Hindlimb muscle (tissue), 1 donor: ENCODE data around the gene USP40. TPM values are rescaled to one million over a fixed set of nuclear protein-coding genes. Genes with fewer than 3 reads are reported as not detected.

Experiments used
- DNase-seq: peaks from one replicate; pipeline ENCODE4 v3.0.0-alpha.2; 2013
- polyA plus RNA-seq: library from polyadenylated mRNA; unstranded; fragments of 120-200 nt; gene quantifications from one replicate; pipeline ENCODE4 v1.2.1, GENCODE V29; 2013; ENCODE audit not compliant: insufficient read length

The USP40 gene
- polyA plus RNA-seq, 1 donor = 26.7 TPM

DNA sequence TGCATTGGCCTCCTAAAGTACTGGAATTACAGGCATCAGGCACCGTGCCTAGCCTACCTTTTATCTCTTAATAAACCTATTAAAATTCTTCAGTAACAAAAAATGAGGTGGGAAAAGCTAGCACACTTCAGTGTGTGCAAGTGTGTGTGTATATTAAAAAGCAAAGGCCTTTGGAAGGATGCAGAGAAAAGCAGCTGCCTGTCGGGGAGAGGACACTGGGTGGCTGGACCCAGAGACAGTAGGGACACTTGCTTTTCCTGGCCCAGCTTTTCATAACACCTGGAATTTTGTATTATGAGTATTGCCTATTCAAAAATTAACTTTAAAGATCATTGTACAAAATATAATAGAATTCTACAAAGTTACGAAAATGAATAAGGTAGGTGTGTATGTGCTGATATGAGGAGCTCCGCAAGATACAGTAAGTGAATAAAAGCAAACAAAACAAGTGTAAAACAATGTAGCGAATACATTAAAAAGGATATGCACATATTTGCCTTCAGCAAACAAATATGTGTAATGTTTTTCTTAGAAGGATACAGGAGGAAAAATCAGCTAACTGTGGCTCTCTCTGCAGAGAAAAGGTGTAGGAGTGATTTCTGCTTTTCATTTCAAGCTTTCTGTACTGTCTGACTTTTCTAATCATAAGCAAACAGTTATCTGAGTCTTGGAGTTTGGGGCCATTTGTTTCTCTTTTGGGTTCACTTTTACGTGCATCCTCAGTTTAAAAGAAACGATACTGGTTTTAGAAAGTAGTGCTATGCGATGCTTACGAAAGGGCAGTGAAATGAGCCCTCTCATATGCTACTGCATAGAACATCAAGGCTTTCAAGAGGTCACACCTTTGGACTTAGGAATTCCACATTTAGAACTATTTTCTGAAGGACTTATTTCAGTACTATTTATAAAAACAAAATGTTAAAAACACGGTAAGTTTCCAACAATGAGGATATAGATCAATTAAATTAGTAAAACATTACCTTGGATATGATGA lies 70.8 kb downstream of the USP40 start:
- no peak for DNase-seq

DNA sequence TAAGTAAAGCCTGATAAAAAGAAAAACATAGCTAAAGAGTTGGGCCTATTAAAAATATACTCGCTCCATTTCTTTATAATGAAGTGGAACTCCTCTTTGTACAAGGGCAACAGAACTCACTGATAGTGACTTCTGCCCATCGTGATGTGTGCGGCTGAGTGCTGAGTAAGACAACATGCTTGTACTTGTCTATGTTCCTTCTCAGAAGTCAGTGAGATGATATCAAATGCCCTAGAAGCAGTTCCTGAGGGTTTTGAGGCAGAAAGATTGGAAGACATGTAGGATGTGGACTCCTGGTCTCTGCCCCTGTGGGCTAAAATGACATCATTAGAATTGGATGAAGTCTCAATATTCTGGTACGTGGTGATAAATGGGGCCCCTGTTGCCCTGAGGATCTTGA lies 73.8 kb downstream of the USP40 start:
- no peak for DNase-seq

GRCh38 chr2:233492078-233492477 lies 74.5 kb downstream of the USP40 start:
- no peak for DNase-seq

DNA sequence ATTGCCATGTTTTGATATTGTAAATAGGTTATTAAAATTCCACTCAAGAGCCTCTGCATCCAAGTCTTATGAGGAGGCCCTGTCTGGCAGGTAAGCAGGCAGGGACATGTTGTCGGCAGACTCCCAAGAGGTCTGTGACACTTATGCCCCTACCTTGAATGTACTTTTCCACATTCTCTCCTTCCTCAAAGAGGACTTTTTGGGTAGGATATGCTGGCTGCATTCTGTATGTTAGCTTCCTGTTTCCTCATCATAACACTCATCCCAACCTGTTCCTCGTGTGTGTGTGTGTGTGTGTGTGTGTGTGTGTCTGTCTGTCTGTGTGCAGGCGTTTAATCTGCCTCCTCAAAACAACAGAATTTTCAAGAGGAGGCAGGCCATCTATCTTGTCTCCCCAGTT lies 75.3 kb downstream of the USP40 start:
- DNase-seq = no peak

DNA sequence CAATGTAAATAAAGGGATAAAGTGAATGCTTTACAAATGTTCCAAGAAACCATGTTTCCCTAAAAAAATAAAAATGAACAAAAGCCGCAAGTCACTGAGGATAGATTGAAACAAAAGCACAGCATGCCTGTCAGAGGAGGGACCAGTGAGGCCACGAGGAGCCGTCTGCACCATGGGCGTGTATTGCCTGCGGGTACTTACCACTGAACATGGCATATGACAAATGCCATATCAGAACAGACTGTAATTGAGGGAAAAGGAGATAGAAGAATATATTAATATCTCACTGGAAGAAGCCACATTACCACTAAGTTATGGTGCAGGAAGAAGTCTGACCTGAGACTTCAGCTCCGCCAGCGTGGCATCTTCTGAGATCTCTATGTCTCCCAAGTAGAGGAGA lies 75.8 kb downstream of the USP40 start:
- no peak for DNase-seq

- DNase-seq = no peak
Measured at GRCh38 chr2:233489666-233490065, 76.9 kb downstream of the USP40 start.

DNA sequence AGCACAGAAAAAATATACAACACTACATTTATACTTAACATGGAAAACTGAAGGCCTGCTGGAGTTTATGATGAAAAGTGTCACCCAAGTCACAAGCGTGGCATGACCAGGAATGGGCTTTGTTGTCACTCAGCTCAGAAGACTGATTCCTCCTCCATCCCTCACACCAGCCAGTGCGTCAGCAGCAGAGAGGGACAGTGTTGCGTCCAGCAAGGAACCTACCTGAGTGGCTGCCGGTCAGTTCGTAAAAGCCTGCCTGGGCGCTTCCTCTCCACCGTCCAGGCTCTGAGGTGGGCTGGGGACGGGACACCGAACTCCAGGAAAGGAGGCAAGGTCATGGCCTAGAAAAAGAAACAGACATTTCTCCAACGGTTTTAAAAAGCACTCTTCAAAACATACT lies 77.4 kb downstream of the USP40 start:
- no peak for DNase-seq

GRCh38 chr2:233487748-233488345 lies 78.7 kb downstream of the USP40 start:
- no peak for DNase-seq

DNA sequence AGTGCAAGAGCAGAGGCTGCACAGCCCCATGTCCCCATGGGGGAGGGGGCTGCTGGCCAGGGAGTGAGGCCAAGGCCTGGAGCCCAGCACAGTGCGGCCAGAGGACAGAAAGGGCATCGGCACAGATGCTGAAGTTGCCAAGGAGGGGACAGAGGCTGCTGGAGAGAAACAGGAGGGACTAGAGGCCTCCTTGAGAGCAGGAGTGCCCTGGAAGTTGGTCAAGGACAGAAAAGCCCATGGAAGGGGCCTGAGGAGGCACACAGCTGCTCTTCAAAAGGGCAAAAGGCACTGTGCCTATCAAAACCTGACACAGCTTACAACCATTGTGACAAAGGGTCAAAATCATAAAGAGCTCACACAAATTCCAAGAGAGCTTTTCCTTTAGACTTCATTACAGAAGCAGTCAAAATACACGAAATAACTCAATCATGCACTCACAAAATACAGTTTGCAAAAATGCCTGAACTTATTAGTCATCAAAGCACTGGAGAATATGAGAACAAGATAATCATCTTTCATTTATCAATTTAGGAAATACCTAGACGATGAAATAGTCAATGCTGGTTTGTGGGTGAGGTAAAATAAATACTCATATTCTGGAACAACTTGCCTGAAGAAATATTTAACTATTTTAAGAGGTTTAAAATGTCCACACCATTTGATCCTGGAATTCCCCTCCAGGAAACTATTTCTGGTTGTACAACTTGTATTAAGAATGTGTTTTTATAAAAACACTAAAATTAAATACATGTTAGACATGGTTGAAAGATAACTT lies 79.6 kb downstream of the USP40 start:
- DNase-seq = no peak

DNA sequence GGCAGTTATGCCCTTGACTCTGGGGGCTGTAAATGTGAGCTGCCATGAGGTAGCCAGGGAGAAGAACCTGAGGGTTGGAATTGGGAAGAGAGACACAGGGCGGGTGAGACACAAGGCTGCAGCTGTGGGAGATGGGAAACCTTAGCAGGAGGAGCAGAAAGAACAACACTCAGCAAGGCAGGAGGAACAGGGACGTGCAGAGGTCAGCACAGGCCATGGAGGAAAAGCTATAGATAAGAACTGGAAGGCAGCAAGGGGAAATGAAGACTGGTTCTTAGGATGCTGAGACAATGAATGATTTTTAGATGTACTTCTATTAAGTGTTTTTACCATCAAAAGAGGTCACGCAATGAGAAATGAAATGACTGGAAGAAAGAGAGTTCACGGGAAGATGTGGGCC lies 80.2 kb downstream of the USP40 start:
- no peak for DNase-seq

GRCh38 chr2:233485726-233486125 lies 80.9 kb downstream of the USP40 start:
- DNase-seq = no peak

GRCh38 chr2:233482616-233483015 lies 84.0 kb downstream of the USP40 start:
- DNase-seq = no peak

DNA sequence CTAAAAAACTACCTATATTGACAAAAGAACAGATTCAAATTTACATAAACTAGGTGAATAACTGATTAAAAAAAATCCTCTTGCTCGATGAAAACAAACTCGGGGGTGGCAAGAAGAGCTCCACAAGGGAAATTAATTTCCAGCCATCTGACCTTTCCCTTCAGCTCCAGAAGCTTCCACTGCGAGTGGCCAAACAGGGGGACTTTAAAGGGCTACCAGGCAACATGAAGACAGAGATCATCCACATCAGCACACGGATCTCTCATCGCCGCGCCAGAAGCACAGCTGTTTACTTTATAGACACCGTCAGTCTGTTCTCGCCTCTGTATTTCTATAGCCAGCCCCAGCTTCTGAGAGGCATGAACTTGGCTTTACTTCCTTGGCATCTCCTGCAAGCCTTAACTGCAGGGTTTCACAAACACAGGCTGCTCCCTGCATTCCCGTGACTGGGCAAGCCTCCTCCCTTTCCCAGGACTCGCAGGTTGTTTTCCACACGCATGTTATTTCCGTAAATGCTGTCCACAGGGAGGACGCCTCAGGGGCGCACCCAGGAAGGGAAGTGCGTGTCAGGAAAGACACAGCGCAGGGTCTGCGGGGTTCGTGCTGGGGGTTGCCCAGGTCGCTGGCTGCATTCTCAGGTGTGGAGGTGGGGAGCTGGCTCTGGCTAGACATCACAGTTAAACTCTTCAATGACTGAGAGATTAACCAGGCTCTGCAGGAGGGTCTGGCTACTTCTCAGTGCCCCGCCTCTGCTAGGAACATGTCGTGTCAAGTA lies 85.0 kb downstream of the USP40 start:
- no peak for DNase-seq

DNA sequence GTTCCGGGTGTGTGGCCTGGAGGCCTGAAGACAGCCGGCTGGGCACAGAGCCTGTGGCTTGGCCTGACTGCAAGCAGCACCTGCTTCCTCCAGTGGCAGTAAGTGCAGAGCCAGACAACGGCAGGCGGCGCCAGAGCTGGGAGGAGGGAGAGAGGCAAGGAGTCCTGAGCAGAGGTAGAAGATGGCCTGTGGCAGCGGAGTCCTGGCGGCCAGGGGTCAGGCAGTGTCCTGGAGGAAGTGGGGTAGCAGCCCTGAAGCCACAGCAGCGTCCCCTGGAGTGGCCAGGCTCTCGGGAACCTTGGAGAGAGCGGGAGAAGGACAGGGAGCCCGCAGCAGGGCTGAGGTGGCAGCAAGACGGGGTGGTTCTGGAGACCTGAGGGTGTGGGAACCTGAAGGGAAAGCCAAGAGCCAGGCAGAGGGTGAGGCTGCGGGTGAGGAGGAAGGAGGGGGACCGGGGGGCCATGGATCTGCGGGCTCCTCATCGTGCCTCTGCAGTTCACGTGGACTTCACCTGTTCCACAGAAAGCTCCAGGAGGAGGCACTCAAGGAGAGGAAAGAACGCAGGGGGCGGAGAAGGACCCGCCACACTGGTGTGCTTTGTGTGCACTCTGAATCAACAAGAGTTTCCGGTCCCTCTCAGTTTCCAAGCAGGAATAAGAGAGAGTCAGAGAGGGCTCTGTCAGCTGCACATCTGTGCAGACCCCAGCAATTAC lies 85.9 kb downstream of the USP40 start:
- DNase-seq = peak; percentile 45

GRCh38 chr2:233479616-233480489 lies 86.7 kb downstream of the USP40 start:
- DNase-seq = no peak

DNA sequence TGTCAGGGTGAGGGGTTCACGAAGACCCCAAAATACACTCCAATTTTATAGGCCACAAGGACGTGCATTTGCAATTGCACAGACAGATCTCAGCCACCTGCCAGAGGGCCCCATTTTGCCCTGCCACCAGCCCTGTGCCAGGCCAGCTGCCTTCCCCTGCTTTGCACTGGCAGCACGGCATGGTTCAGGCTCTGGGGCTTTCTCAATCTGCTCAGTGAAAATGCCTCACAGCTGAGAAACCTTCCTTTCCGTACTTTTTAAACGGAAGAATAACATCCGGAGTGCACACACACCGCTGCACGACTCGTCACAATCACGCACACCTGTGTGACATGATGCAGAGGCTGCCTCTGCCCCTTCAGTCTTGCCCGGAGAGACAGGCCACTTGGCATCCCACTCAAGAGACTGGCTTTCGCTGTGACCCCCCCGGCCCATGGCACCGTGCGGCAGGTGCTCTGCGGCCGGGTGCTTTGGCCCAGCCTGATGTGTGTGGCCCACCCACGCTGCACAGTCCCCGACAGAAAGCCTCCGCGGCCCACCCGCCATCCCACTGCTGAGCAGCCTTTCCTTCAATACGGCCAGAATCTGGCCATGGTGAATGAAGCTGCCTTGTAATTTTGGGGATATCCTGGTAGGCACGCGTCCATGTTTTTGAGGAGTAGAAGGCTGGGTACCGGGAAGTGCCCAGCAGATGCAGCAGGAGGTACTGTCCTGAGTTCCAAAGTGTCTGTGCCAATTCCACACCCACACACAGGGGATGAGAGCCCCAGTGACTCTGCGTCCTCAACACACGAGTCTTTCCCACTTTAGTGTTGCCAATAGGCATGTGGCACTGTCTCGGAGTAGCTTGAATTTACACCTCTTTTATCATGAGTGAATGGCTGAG lies 88.8 kb downstream of the USP40 start:
- DNase-seq = no peak

GRCh38 chr2:233476651-233477547 lies 89.7 kb downstream of the USP40 start:
- no peak for DNase-seq

GRCh38 chr2:233476063-233476410 lies 90.5 kb downstream of the USP40 start:
- no peak for DNase-seq
